Measurements from ENCODE around the gene HSPB2. TPM values are rescaled to one million over a fixed set of nuclear protein-coding genes. Genes with fewer than 3 reads are reported as not detected.

Gene HSPB2
- total RNA-seq, 4 donors from 2014 or later = 0.21 to 5.0 (median 1.7) TPM

DNA sequence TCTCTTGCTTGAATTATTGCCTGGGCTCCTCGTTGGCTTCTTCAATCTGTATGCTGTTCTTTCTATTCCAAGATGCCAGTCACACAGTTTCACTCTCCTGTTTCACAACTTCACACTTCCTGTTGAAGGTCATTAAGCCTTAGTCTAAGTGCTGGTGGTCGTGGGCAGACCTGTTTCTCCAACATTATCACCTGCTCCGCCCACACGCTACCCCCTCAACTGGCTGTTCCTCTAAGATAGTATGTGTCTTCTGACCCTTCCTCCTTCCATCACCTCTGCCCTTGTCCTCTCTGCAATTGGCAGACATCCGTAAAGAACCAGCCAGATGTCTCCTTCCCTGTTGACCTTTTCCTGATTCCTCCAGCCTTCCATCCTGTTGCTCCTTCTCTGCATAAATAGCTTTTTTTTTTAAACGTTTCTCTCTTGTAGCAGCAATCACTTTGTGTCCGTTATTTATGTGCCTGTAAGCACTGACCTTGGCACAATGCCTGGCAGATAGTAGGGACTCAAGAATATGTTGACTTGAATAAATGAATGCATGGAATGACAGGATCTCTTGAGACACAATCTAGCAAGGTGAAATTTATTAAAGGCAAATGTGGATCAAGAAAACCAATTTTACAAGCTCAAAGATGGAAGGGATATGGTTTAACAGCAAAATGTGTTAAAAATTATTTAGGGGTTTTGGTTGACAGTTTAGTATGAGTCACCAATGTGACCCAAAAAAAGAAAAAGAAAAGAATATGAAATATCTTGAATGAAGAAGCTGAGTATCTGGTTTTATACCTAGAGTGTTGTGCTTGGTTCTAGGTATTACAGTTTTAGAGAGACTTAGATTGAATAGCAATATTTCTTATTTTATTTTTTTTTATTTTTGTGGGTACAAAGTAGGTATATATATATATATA lies 37.2 kb downstream of the HSPB2 start:
- no peak for TF ChIP-seq POLR2A (IDR thresholded peaks at IDR 0.05)
- TF ChIP-seq, protein P1, sequence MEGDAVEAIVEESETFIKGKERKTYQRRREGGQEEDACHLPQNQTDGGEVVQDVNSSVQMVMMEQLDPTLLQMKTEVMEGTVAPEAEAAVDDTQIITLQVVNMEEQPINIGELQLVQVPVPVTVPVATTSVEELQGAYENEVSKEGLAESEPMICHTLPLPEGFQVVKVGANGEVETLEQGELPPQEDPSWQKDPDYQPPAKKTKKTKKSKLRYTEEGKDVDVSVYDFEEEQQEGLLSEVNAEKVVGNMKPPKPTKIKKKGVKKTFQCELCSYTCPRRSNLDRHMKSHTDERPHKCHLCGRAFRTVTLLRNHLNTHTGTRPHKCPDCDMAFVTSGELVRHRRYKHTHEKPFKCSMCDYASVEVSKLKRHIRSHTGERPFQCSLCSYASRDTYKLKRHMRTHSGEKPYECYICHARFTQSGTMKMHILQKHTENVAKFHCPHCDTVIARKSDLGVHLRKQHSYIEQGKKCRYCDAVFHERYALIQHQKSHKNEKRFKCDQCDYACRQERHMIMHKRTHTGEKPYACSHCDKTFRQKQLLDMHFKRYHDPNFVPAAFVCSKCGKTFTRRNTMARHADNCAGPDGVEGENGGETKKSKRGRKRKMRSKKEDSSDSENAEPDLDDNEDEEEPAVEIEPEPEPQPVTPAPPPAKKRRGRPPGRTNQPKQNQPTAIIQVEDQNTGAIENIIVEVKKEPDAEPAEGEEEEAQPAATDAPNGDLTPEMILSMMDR (IDR thresholded peaks at IDR 0.05) = no peak
- TF ChIP-seq EP300 (IDR thresholded peaks at IDR 0.05) = no peak
- 44 to 48% methylated on average over 7 of the region's 7 CpGs for WGBS, 2 donors
- DNase-seq (ENCODE audit: low spot score in 2 of 2) = no peak

DNA sequence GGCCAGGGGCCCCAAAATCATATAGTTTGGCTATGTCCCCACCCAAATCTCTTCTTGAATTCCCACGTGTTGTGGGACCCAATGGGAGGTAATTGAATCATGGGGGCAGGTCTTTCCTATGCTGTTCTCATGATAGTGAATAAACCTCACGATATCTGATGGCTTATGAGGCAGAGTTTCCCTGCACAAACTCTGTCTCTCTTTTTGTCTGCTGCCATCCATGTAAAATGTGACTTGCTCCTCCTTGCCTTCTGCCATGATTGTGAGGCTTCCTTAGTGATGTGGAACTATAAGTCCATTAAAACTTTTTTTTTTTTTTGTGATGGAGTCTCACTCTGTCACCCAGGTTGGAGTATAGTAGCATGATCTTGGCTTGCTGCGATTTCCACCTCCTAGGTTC lies 39.0 kb downstream of the HSPB2 start:
- Histone ChIP-seq H3K4me3 (no peak overlapping the region), H3K27me3 (no peaks in the 10 kb centered on the region), H3K9me3 (no peaks in the 10 kb centered on the region), H3K27ac (no peak overlapping the region), H3K4me1 (peaks cover 0 to 11% (median 4%) of the 10 kb centered on the region in 4 donors), H3K36me3 (no peaks in the 10 kb centered on the region)
- no peak for DNase-seq (ENCODE audit: low spot score in 2 of 2)
- WGBS, 2 donors = 86 to 94% methylated on average over 3 of the region's 3 CpGs
- TF ChIP-seq POLR2A (IDR thresholded peaks at IDR 0.05) = no peak
- TF ChIP-seq, protein P1 (IDR thresholded peaks at IDR 0.05) = no peak
- no peak for TF ChIP-seq EP300 (IDR thresholded peaks at IDR 0.05)

More for the DNA sequence above, 37.2 kb downstream of the HSPB2 start:
- H3K36me3 ChIP-seq = no peaks in the 10 kb centered on the region
- H3K4me1 ChIP-seq = peaks cover 0 to 24% (median 6%) of the 10 kb centered on the region in 4 donors
- no peaks in the 10 kb centered on the region for H3K9me3 ChIP-seq
- H3K4me3 ChIP-seq = no peak overlapping the region
- H3K27me3 ChIP-seq = no peaks in the 10 kb centered on the region
- H3K27ac ChIP-seq = no peak overlapping the region

DNA sequence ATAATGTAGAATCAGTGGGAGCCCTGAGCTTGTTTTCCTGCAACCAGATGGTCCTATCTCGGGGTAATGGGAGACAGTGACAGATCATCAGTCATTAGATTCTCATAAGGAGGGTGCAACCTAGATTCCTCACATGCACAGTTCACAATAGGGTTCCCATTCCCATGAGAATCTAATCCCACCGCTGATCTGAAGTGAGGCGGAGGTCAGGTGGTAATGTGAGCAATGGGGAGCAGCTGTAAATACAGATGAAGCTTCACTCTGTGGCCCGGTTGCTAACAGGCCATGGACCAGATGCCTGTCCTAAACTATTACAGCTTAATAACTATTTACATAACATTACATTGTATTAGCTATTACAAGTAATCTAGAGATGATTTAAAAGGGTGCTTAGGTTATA lies 41.6 kb downstream of the HSPB2 start:
- Histone ChIP-seq H3K4me1 (peaks cover 0 to 5% (median 0%) of the 10 kb centered on the region in 4 donors), H3K27me3 (no peaks in the 10 kb centered on the region), H3K4me3 (no peak overlapping the region), H3K36me3 (peaks cover 0 to 17% (median 0%) of the 10 kb centered on the region in 3 donors), H3K9me3 (no peaks in the 10 kb centered on the region), H3K27ac (no peak overlapping the region)
- 87 to 93% methylated on average over 4 of the region's 4 CpGs for WGBS, 2 donors
- no peak for DNase-seq (ENCODE audit: low spot score in 2 of 2)
- TF ChIP-seq EP300 (IDR thresholded peaks at IDR 0.05) (no peak), POLR2A (IDR thresholded peaks at IDR 0.05) (no peak)
- TF ChIP-seq, protein P1 (IDR thresholded peaks at IDR 0.05) = no peak

DNA sequence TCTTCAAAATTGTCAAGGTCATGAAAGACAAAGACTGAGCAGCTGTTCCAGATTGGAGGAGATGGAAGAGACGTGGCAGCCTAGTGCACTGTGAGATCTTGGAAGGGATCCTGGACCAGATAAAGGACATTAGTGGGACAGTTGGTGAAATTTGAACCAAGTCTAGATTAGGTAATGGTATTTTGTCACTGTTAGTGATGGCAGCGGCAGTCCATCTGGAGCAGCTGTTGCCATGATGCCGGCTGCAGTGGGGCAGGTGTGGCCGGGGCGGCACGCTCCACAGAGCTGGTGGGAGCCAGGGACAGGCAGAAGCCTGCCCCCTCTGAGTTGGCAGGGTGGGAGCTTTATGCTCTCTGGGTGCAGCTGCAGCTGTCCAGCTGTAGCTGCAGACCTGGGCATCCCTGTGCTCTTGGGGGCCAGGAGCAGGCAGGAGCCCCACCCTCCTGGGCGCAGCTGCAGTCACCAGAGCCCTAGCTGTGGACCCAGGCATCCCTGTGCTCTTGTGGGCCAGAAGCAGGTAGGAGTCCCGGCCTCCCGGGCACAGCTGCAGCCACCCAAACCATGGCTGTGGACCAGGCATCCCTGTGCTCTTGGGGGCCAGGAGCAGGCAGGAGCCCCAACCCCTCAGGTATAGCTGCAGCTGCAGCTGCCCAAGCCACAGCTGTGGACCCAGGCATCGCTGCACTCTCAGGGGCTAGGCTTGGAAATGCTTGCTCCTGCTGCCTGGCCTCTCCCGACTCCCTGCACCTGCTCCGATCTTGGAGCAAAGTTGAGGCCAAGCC lies 45.3 kb downstream of the HSPB2 start:
- WGBS, 2 donors = 91 to 95% methylated on average over 11 to 12 of the region's 12 CpGs

More for the DNA sequence above, 45.3 kb downstream of the HSPB2 start:
- Histone ChIP-seq H3K27ac (no peak overlapping the region), H3K9me3 (no peaks in the 10 kb centered on the region), H3K4me3 (no peak overlapping the region), H3K27me3 (no peaks in the 10 kb centered on the region), H3K36me3 (peaks cover 0 to 23% (median 0%) of the 10 kb centered on the region in 3 donors), H3K4me1 (no peaks in the 10 kb centered on the region)
- TF ChIP-seq POLR2A (IDR thresholded peaks at IDR 0.05) (no peak), EP300 (IDR thresholded peaks at IDR 0.05) (no peak)
- TF ChIP-seq, protein P1 (IDR thresholded peaks at IDR 0.05) = no peak
- DNase-seq (ENCODE audit: low spot score in 2 of 2) = no peak

Measured in tibial nerve (tissue), 4 donors.